HepG2 (cell line): ENCODE measurements around the gene BRPF1. TPM values are rescaled to one million over a fixed set of nuclear protein-coding genes. Genes with fewer than 3 reads are reported as not detected.
A peak's percentile ranks its signal among the peaks of the same experiment; 100 is the strongest.

Experiments used
- CBX2 ChIP-seq, 2 experiments: fragments of 200-600 bp in 1 of 2; sonication (generic); formaldehyde crosslinking in 1 of 2; IDR thresholded peaks; 2 replicates each; pipeline versions ENCODE4 v1.7.0 to v1.8.1; 2018 to 2022; ENCODE audit warnings: low read depth in 2 of 2, low read length in 1 of 2, mild to moderate bottlenecking in 1 of 2, missing genetic modification reagents in 1 of 2
- CEBPZ ChIP-seq: IDR thresholded peaks from 2 replicates; pipeline ENCODE4 v1.6.1; 2012; ENCODE audit warnings: low read length, improper control_type of control experiment
- NFE2L1 ChIP-seq: sonication (generic); formaldehyde crosslinking; IDR thresholded peaks from 2 replicates; pipeline ENCODE4 v1.4.0; 2020; ENCODE audit warnings: missing genetic modification reagents, mild to moderate bottlenecking, borderline replicate concordance
- NR2F2 ChIP-seq: IDR thresholded peaks from 2 replicates; pipeline ENCODE4 v1.6.1; 2012; ENCODE audit warnings: low read depth, inconsistent platforms, borderline replicate concordance
- PCBP1 ChIP-seq: fragments of 200-400 bp; formaldehyde crosslinking; IDR thresholded peaks from 2 replicates; pipeline ENCODE4 v1.6.1; 2017; ENCODE audit warnings: mild to moderate bottlenecking, low read depth, low read length, borderline replicate concordance
- POGZ ChIP-seq: sonication (generic); formaldehyde crosslinking; IDR thresholded peaks from 2 replicates; pipeline ENCODE4 v1.4.0; 2020; ENCODE audit warnings: mild to moderate bottlenecking, missing genetic modification reagents
- POLR2AphosphoS5 ChIP-seq: IDR thresholded peaks from 2 replicates; pipeline ENCODE4 v1.6.1; 2012; ENCODE audit warnings: low read depth, low read length
- TRIM22 ChIP-seq: fragments of 450-650 bp; IDR thresholded peaks from 2 replicates; pipeline ENCODE4 v1.6.1; 2017
- ZBED4 ChIP-seq: sonication (generic); formaldehyde crosslinking; IDR thresholded peaks from 2 replicates; pipeline ENCODE4 v1.4.0; 2020; ENCODE audit warnings: missing genetic modification reagents, borderline replicate concordance
- ZMYM3 ChIP-seq: sonication (generic); formaldehyde crosslinking; IDR thresholded peaks from 2 replicates; pipeline ENCODE4 v1.5.1; 2020; ENCODE audit warnings: mild to moderate bottlenecking, missing genetic modification reagents
- ZNF205 ChIP-seq: IDR thresholded peaks from 2 replicates; pipeline ENCODE4 v1.6.1; 2018; ENCODE audit warnings: missing biosample characterization, missing genetic modification reagents
- ZNF382 ChIP-seq: sonication (generic); formaldehyde crosslinking; IDR thresholded peaks from 2 replicates; pipeline ENCODE4 v1.5.0; 2020; ENCODE audit warnings: missing genetic modification reagents, mild to moderate bottlenecking, borderline replicate concordance
- ZNF572 ChIP-seq: sonication (generic); formaldehyde crosslinking; IDR thresholded peaks from 2 replicates; pipeline ENCODE4 v1.5.1; 2020; ENCODE audit warnings: mild to moderate bottlenecking, missing genetic modification reagents
- ZNF619 ChIP-seq: sonication (generic); formaldehyde crosslinking; IDR thresholded peaks from 2 replicates; pipeline ENCODE4 v1.4.0; 2020; ENCODE audit warnings: mild to moderate bottlenecking, missing genetic modification reagents
- ZNF687 ChIP-seq: sonication (generic); formaldehyde crosslinking; IDR thresholded peaks from 2 replicates; pipeline ENCODE4 v1.5.1; 2020; ENCODE audit warnings: mild to moderate bottlenecking, missing genetic modification reagents, moderate library complexity
- polyA plus RNA-seq, 8 experiments: library from polyadenylated mRNA; depleted of rRNA in 3 of 8; stranded (reverse) in 7 of 8; unstranded in 1 of 8; fragments of >200 nt; fragmentation: Illumina TruSeq in 4 of 8; extraction: Trizol in 4 of 8; gene quantifications; 2 replicates each; pipeline versions ENCODE4 v1.2.1 to v1.2.3, GENCODE V29; 2011 to 2016; ENCODE audit warnings: low read depth in 4 of 8, missing spikeins in 1 of 8, mixed read lengths in 1 of 8; ENCODE audit not compliant: insufficient read depth in 1 of 8
- total RNA-seq, 5 experiments: library from RNA; depleted of rRNA; stranded (reverse); fragments of >200 nt; fragmentation: Illumina TruSeq; extraction: Trizol; gene quantifications; 2 replicates each; pipeline ENCODE4 v1.2.3, GENCODE V29; 2016; ENCODE audit warnings: low read depth in 1 of 5

BRPF1 gene
- total and polyA plus RNA-seq, 2 of the 13 experiments (the other 11 are each of a cell fraction or from before 2014, with no cell fraction given): 7.3 to 10.0 TPM

- TF ChIP-seq ZBED4 (0 out of 2 replicates have a peak, but pooled peaks have one; percentile 4), ZMYM3 (CRISPR knock-in tag) (no peak; the same call in 1 of the 2 replicates), ZNF205 (CRISPR knock-in tag) (0 out of 2 replicates have a peak, but pooled peaks have one; percentile 13), NFE2L1 (no peak), ZNF572 (CRISPR knock-in tag) (no peak), ZNF382 (CRISPR knock-in tag) (no peak), TRIM22 (no peak), CBX2 (IDR thresholded peaks at IDR 0.05; ENCODE audit: low read depth, low read length) (no peak), CBX2 (CRISPR knock-in tag; IDR thresholded peaks at IDR 0.05; ENCODE audit: low read depth) (no peak), PCBP1 (0 out of 2 replicates have a peak, but pooled peaks have one; percentile 52), POLR2AphosphoS5 (peak; percentile 61), ZNF687 (peak; percentile 70; the same call in 1 of the 2 replicates), ZNF619 (no peak), CEBPZ (no peak), NR2F2 (no peak), POGZ (CRISPR knock-in tag) (0 out of 2 replicates have a peak, but pooled peaks have one; percentile 19)
These were observed 61.0 kb downstream of the BRPF1 start, which contains the start of the genes ARPC4 and TADA3 (continued) for GRCh38 chr3:9792405-9793160.
